HG03097 (cell line): ENCODE measurements around the gene CHRM4.
A peak's percentile ranks its signal among the peaks of the same experiment; 100 is the strongest.

Experiments
- ATAC-seq: cut with Tn5 transposase; IDR thresholded peaks from one replicate; pipeline ENCODE4 v1.9.1; 2021; ENCODE audit not compliant: unreplicated experiment, low FRiP score

CHRM4 gene

DNA sequence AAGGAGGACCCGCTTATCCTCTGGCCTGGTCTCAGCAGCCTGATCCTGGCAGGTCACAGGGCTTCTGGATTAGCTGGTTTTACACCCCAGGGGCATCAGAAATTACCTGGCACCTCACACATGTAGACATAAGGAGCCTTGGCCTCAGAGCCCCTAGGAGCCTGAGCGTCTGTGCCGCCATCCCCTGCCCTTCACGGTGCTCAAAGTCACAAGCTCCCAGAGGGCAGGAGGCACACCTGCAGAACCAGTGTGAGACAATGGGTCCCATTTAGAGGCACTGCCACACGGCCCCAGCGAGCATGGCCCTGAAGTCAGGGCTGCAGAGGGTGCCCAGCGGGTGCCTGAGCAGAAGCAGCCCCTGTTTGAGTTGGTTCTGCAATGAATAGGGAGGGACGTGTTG, 40.4 kb downstream of the CHRM4 start:
- no peak for ATAC-seq

DNA sequence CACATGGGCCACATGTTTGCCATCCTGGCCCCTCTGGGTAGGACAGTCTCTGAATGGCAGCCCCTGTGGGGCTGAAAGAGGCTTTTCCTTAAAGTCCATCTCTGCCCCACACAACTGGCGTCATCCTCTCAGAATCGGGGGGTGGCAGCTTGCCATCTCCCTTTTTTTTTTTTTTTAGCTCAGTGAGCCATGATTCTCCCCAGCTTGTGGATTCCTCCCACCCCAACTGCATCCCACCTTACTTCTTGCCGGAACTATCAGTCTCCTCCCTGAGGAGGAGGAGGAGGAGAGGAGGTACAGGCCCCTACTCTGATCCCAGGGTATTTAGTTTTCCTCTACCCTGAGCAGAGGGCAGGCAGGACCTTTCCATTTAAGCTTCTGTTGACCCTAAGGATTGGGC, 40.9 kb downstream of the CHRM4 start:
- no peak for ATAC-seq

DNA sequence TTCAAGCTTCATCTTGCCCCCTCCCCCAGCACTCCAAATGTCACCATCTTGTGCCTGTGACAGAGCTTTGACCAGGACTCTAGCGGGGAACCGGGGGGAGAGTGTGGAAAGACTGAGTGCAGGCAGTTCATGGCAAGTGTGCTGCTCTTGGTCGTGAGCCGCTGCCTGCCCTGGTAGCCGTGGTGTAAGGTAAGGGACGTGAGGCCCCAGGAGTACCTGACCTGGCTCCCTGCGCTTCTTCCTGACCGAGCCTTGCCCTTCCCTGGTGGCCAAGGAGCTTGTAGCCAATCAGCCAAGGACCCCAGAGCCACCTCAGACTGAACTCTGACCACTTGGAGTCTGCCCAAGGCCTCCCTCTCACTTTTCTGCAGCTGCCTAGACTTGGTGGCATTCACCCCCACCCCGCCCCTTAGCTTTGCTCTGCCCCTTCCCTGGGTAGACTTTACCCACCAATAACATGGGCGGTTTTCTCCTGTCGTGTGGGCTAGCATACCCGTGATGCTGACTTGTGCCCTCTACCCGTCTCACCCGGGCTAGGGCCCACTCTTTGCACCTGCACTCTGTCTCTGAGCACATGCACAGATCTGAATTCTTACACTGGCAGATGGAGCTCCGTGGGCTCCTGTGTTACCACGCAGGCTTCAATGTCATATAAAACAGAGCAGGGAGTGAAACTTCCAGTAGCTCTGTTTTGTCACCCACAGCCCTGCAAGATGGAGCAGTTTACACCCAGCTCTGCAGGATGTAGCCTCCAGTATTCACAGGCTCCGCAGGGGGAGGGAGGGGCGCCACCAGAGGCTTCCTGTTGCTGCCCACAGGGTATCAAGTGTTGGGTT, 42.8 kb downstream of the CHRM4 start:
- no peak for ATAC-seq

DNA sequence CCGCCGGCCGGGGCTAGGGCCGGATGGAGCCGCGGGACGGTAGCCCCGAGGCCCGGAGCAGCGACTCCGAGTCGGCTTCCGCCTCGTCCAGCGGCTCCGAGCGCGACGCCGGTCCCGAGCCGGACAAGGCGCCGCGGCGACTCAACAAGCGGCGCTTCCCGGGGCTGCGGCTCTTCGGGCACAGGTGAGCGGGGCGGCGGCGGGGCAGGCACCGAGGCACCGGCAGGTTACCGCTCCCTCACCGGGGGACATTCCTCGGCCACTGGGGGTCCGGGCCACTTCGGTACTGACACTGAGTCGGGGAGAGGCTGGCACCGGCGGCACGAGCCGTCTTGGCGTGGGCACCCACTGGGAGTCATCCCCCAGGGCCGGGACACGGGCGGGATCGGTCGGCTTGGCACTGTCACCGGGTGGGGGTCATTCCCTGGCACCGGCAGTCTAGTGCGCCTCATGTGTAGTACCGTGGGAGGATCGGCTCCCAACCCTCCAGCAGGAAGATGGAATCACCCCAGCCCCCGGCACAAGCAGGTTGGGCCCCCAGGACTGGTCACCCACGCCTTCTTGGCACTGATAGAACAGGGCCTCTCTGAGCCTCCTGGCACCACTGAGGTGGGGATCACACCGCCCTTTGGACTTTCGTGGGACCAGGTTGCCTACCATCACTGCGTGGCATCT, 43.8 kb downstream of the CHRM4 start:
- ATAC-seq, result no peak

DNA sequence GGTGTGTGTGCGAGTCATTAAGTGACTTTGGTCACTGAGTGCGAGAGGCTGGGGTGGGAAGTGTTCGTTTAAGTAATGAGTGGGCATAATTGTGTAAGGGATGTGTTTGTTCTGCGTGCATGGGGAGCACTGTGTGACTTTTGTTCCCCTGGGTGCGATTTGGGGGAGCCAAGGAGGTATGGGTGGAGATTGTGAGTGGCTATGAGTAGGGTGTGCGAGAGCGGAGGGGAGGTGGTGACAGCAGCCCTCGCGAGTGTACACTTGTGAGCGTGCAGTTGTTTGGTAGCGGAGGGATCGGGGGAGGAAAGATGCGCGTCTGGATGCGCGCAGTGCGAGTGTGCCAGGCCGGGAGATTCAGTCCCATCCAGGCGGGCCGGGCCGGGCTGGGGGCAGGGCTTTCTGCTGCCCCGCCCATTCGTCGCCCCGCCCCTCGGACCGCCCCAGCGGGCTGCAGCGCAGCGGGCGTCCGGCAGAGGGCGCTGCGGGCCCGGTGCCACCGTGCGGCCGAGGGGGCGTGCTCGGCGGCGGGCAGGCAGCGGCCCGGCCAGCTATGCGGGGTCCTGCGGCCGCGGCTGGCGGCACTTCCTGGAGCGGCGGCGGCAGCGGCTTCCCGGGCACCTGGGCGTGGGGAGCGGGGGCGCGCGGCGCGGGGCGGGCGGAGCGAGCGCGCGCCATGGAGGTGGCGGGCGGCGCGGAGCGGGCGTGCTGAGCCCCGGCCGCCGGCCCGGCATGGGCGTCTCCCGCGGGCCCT, 44.5 kb downstream of the CHRM4 start, which contains the start of gene DGKZ:
DGKZ (plus strand) TSS at position 578 of the 751 bp plus-strand sequence. CDS start 197 bp downstream, outside the sequence.
- ATAC-seq, result peak; percentile 61

DNA sequence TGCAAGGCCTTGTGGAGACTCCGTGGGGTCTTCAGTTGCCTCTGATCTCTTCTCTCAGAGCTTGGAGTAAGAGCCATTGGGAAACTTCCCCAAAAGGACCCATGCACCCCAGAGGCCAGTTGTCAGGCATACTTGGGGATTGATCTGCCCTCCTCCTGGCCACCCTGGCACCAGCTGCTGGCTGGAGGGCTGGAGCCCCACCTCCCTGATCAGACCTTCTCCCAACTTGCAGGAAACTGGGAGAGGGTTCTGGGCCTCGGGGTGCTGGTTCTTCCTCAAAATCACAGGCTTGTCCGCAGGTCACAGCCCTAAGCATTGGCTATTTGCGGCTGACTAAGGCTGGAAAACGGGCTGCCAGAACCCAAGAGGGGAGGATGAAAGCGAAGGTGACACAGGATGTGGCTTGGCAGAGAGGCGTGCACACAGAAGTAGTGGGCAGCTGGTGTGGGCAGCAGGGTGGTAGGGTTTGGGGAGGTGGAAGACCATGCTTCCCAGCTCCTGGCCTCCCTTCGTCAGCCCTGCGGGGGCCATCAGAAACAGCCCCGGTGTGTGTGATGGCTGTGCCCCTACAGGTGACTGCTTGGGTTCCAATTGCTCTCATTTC, 45.6 kb downstream of the CHRM4 start:
- ATAC-seq, result no peak

DNA sequence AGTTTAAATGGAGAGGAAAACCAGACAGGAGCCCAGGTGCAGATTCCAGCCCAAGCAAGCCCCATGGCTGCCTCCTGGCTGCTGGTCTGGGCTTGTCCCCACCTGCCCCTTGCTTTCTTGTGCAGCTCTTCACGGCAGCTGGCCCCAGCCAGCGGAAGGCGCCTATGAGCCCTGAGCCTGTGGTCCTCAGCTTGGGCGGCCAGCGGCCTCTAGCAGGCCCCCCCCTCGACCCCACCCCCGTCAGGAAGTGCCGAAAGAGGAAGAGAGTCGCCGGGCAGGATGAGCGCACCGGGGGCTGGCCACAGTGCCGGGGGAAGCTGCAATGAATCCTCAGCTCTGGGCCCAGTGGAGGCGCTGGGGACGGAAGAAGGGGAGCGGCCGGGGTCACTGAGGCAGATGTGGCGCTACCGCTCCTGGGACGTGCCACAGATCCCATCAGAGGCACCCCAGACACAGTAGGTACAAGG, 46.4 kb downstream of the CHRM4 start:
- ATAC-seq, result no peak

DNA sequence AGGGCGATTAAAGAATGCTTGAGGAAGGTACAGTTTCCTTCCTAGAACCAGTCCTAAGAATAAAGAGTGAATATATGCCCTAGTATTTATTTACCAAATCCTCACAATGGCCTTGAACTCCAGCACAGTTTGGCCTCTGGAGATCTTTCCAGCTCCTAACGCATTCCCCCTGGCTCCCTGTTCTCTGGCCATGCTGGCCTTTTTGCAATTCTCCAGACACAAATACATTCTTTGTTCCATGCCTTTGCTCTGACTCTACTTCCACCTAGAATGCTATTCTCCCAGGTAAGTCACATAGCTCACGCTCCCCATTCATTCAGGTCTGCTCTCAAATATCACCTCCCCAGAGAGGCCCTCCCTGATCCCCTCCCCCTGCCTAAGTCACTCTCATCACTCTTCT, 48.1 kb downstream of the CHRM4 start:
- ATAC-seq, result no peak

DNA sequence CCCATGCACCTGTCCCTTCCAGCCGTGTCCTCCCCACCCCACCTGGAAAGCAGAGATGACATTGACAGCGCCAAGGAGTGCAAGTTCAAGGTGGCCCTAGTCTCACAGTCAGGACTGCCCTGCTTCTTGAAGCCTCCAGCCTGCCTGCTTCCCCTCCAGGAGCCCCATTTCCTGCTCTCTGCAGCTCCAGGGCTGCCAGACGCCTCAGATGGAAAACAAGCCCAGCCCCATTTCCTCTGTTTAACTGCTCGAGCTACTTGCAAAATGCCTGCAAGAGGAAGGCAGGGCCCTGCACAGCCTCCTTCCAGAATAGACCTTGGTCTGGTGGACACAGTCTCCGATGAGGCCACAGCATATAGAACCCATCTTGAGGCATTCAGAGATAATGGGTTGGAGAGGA, 49.3 kb downstream of the CHRM4 start:
- ATAC-seq, result no peak

DNA sequence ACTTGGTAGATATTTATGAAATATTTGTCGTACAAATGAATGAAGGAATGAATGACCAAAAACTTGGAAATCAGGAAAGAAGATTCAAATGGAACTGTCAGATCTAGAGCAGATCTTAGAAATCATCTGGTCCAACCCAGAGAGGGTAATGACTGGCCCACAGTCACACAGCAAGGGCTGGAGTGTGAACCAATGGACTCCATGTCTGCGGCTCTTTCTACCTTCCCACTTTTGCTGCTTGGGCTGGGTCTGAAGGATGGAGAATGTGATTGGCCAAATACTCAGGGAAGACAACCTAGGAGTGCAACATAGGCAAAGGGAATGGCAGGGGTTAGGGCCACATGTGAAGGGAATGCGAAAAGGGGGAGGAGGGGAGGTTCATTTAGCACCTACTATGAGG, 50.1 kb downstream of the CHRM4 start:
- ATAC-seq, result no peak

DNA sequence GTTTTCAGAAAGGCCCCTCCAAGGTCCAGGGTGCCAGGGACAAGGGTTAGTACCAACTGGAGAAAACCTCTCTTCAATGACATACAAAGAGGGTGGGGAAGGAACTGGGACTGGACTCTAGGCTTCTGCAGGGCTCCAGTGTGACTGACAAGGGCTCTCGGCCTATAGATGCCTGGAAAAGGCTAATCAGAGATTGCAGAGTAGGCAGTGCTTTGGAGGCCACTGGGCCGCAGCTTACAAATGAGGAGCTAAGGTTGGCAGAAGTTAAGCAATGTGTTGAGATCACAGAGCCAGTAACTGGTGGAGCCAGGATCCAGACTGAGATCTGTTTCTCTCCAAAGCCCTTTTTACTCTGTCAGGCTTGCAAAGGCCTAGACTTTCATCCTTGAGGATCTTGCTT, 51.8 kb downstream of the CHRM4 start:
- ATAC-seq, result no peak

DNA sequence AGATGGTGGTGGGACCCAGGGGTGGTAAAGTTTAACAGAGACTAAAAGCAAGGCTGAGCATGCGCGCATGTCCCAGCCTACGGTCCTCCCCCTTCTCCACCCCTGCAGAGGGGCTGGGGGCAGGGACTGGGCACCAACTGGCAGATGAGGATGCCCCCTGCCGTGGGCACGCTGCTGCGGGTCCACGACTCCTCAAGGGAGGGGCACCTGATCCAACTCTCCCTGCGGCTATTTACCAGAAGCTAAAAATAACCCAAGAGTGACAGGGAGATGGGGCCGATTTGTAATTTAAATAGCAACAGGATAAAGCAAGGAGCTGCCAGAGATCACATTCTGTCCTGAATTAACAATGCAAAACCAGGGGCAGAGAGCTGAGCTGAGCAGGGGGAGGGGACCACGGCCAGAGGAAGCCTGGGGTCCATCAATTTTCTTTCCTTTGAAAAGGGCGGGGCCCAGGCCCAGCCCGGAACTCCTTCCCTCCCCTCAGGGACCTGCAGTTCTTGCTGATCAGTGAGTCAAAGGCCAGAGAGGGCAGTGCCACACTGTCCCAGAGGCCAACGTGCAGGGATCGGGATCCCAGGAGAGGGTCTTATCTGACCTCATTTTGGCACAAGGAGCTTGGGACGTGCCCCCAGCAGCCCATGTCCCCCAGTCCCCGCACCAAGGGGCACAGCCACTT, 52.4 kb downstream of the CHRM4 start:
- ATAC-seq, result no peak

DNA sequence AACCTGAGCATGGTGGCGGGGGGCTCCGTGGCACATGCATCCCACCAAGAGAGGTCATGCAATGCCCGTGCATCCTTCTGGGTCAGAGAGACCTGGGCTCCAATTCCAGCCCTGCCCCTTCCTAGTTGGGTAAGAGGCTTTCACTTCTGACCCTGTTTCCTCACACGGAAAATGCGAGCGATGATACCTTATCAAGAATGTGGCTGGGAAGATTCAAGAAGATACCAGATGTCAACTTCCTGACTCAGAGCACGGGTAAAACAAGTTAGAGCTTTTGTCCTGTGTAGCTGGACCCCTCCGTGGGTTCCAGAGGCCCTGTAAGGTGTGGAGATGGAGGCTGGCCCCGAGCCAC, 53.0 kb downstream of the CHRM4 start:
- no peak for ATAC-seq

DNA sequence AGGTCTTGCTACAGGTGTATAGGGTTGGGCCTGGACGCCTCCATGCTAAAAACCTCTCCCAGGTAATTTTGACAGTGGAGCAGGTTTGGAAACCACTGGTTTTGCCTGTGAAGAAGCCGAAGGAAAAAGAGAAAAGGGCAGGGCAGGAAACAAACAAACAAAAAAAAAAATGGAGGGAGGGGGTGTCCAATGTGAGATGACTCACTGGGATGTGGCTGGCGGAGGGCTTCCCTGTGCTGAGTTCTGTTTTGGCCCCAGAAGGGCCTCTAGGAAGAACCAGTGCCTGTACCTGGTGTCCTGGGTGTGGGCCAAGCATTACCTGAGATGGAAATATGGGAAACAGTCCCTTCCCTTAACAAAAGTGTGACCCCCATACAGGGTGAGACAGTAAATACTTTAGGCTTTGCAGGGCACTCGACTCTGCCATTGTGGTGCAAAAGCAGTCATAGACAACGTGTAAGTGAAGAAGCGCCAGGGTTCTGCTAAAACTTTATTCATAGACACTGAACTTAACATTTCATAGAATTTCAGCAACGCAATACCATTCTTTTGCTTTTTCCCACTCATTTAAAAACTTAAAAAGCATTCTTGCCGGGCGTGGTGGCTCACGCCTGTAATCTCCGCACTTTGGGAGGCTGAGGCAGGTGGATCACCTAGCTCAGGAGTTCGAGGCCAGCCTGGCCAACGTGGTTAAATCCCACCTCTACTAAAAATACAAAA, 53.8 kb downstream of the CHRM4 start:
- no peak for ATAC-seq

DNA sequence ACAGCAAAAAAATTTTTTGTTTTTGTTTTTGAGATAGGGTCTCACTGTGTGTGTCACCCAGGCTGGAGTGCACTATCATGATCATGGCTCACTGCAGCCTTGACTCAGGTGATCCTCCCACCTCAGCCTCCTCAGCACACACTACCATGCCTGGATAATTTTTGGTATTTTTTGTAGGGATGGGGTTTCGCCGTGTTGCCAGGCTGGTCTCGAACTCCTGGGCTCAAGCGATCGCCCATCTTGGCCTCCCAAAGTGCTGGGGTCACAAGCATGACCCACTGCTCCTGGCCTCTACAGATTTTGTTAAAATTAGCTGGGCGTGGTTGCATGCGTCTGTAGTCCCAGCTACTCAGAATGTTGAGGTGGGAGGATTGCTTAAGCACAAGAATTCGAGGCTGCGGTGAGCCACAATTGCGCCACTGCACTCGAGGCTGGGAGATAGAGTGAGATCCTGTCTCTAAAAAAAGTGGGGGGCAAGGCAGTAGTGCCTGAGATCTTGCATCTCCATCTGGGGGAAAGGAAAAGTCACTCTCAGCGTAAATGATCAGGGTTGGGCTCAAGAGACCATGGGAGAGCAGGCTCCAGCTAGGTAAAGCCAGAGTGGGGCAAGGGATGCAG, 54.9 kb downstream of the CHRM4 start:
- ATAC-seq, result no peak

DNA sequence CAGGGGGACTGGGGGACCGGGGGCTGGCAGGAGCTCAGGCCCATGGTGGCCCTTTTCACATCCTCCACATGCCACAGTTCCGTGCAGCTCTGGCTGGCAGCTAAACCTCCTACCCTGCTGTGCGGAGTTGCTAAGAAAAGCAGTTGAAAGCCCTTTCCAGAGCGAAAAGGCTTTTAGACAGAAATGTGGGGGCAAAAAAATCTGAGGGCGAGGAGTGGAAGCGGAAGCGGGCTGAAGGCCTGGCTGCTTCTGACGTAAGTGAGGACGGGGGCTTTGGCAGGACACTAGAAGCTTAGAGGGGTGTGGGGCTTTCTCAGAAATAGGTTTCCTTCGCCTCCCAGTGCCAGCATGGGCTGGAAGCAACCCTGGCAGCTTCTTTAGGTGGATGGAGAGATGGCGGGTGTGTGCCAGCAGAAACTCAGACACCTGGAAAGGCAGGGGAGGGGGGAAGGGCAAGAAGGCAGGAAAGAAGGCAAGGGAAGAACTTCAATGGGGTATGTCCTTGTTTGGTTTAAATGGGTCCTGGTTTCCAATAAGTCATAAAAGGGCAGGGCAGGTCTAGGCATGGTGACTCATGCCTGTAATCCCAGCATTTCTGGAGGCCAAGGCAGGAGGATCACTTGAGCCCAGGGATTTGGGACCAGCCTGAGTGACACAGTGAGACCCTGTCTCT, 55.5 kb downstream of the CHRM4 start:
- no peak for ATAC-seq

DNA sequence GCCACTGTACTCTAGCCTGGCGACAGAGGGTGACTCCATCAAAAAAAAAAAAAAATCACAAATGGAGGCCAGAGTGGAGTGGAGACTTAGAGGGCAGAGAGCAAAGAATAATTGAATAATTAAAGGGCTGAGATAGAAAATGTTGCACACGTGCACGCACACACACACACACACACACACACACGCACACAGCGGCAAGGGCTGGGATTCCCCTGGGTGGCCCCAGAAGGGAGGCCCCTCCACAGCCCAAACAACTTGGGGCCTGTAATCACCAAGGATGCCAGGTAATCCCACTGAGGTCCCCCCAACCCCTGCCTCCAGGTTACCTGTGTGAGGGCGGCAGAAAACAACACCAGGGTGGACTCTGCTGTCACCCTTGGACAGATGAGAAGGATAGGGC, 56.3 kb downstream of the CHRM4 start:
- no peak for ATAC-seq

DNA sequence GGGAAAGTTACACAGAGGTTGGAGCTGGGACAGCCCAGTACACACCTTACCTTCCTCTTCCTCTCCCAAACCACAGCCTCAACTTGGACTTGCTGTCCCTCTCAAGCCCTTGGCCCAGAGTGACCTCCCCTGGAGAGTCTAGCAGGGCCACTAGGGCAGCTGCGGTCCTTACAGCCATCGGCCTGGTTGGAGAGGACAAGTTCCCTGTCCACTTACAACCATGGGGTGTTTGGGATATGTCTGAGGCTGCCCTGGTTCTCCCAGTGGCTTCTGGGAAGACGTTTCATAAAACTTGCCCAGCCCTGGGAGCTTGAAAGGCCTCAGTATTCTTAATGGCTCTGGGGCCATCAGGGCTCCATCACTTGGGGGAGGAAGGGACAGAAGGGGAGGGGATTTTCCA, 57.4 kb downstream of the CHRM4 start:
- ATAC-seq, result no peak
